Mucosa of descending colon (tissue), 3 donors: ENCODE data around the gene DBR1. TPM values are rescaled to one million over a fixed set of nuclear protein-coding genes. Genes with fewer than 3 reads are reported as not detected.

Source experiments
- total RNA-seq, 3 donors: library from RNA; stranded (reverse); fragmentation: NEBNext Ultra II Directional in 2 of 3; extraction: Animal tissue kit (Norgen Biotek cat#: 25700) in 2 of 3; gene quantifications; one replicate each; pipeline versions ENCODE4 v1.2.1 to v1.2.4, GENCODE V29; 2021 to 2023
- donor health status: DM: no; HTN: no; CAD: no; lungs with moderate emphysema.
- donor health status: DM: no; HTN: no; CAD: no.
- donor health status: DM: no; HTN: yes; CAD: no.

DBR1 gene
- total RNA-seq, 3 donors from 2014 or later, result 10.5 to 11.6 (median 11.6) TPM

Other genes with a start within 250 kb of the DBR1 start
- gene CLDN18, start 164.8 kb downstream of the DBR1 start, total RNA-seq, result not detected
- gene DZIP1L, start 59.3 kb downstream of the DBR1 start, total RNA-seq, result 1 to 10 TPM; 1.8 to 9.2 (median 3.2) TPM
- not detected for gene A4GNT, start 42.5 kb downstream of the DBR1 start, total RNA-seq
- 10 to 100 TPM; 33.5 to 50.7 (median 48.0) TPM for gene ARMC8, start 12.4 kb upstream of the DBR1 start, total RNA-seq
- gene NME9, start 154.9 kb upstream of the DBR1 start, total RNA-seq, result under 1 TPM in 1 of 3 donors, not detected in 2; 0.41 TPM
- 10 to 100 TPM in 1 of 3 donors, 1 to 10 TPM in 2; 2.5 to 37.6 (median 4.6) TPM for gene MRAS, start 173.7 kb upstream of the DBR1 start, total RNA-seq